Spleen (tissue), 7 donors: ENCODE measurements around the gene ZBTB7A.
A peak's percentile ranks its signal among the peaks of the same experiment; 100 is the strongest.

Experiments
- CTCF ChIP-seq, 11 experiments: fragments of 200-600 bp in 7 of 11; fragments of 450-650 bp in 4 of 11; sonication (generic) in 4 of 11; IDR thresholded peaks in 8 of 11; conservative IDR thresholded peaks in 3 of 11; 1 replicate in 7 of 11; 2 replicates in 4 of 11; pipeline versions ENCODE4 v1.4.0 to v1.8.0; 2016 to 2021; ENCODE audit warnings: antibody characterized with exemption in 11 of 11, inconsistent platforms in 4 of 11, mild to moderate bottlenecking in 1 of 11
- POLR2A ChIP-seq, 3 donors: fragments of 450-650 bp; IDR thresholded peaks; one replicate each; pipeline ENCODE4 v1.5.1; 2017; ENCODE audit warnings: antibody characterized with exemption in 3 of 3, mild to moderate bottlenecking in 1 of 3
- donor health status: DM: no; HTN: no; CAD: no; lungs with moderate emphysema.
- donor health status: DM: no; HTN: no; CAD: no.
- donor health status: DM: no; HTN: no; CAD: no.

GRCh38 chr19:4057931-4058692 lies 8.6 kb downstream of the ZBTB7A start:
- TF ChIP-seq POLR2A (IDR thresholded peaks at IDR 0.05) (no peak), CTCF (IDR thresholded peaks at IDR 0.05 in 8 of 11, conservative IDR thresholded peaks at IDR 0.05 in 3 of 11) (peak in 3 of 11 experiments; percentile 9 to 32 (median 30))
